ENCODE measurements around the gene CHST2. TPM values are rescaled to one million over a fixed set of nuclear protein-coding genes. Genes with fewer than 3 reads are reported as not detected.

The CHST2 gene
- total RNA-seq, 1 experiment from 2014 or later: 17.3 TPM

DNA sequence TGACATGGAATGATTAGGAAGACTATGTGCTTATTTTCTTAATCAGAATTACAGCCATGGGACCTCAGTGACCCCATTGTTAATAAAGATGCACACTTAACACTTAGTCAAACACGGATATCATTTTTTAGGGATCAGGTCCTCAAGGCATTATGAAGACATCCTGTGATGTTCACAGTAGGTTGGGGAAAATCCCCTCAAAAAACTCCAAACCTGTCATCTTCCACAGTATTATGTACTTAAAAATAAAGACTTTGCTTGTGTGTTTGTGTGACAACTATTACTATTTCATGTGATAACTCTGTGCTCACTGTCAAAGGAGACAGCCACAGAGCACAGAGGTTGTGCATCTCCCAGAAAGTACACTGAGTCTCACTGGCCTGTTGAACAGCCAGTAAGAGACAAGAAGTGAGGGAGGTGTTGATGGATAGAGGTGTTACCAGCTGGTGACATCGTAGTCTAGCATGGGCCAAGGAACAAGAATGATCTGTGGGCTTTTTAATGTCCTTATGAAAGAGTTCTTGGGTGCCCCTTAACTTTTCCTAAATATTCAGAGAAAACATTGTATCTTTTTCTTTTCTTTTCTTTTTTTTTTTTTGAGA is 18.0 kb downstream of the CHST2 start:
- no peak for DNase-seq (ENCODE audit: low spot score)
- TF ChIP-seq NFYB (CRISPR knock-in tag; conservative IDR thresholded peaks at IDR 0.05; ENCODE audit: low read depth) (no peak), NR1H2 (CRISPR knock-in tag; IDR thresholded peaks at IDR 0.05) (no peak), CREM (CRISPR knock-in tag; IDR thresholded peaks at IDR 0.05) (no peak), NR2C2 (CRISPR knock-in tag; IDR thresholded peaks at IDR 0.05) (no peak)
- TF ChIP-seq, protein P1, sequence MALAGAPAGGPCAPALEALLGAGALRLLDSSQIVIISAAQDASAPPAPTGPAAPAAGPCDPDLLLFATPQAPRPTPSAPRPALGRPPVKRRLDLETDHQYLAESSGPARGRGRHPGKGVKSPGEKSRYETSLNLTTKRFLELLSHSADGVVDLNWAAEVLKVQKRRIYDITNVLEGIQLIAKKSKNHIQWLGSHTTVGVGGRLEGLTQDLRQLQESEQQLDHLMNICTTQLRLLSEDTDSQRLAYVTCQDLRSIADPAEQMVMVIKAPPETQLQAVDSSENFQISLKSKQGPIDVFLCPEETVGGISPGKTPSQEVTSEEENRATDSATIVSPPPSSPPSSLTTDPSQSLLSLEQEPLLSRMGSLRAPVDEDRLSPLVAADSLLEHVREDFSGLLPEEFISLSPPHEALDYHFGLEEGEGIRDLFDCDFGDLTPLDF (CRISPR knock-in tag; IDR thresholded peaks at IDR 0.05): no peak
- H3K27ac Mint-ChIP-seq: no peak overlapping the region
- H3K9me3 Mint-ChIP-seq: peaks cover 13% of the 10 kb centered on the region
- peaks cover 17% of the 10 kb centered on the region for H3K4me1 Mint-ChIP-seq
- no peak for ATAC-seq
- no peaks in the 10 kb centered on the region for H3K36me3 Mint-ChIP-seq
- ChIA-PET POLR2A (no interaction called here), CTCF (no interaction called here)
- no peaks in the 10 kb centered on the region for H3K27me3 Mint-ChIP-seq (ENCODE audit: low read depth)
- H3K4me3 Mint-ChIP-seq: no peak overlapping the region

DNA sequence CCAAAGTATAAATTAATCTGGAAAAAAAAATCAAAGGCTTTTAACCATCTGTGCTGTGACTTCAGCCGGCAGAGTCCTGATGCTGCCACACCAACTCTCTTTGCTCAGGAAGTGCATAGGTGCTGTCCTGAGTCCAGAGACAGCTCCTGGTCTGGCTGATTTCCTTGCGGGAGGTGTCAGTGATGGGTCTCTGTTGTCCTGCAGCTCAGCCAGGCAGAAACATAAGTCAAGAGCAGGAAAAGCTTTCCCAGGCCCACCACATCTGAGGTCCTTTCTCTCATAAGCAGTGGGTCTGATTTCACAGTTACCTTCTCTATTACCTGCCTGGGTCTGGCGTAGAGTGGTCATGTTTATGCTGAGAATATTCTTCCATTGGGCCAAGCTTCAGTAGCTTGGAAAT is 19.4 kb downstream of the CHST2 start:
- no peak overlapping the region for H3K27ac Mint-ChIP-seq

More for the DNA sequence above, 19.4 kb downstream of the CHST2 start:
- DNase-seq (ENCODE audit: low spot score): no peak
- POLR2A ChIA-PET: no interaction called here
- CTCF ChIA-PET: interaction anchor here (0.5 kb wide), 1 partner anchor 23 kb away, joined by 5 read pairs; no protein-coding TSS in a partner anchor
- H3K36me3 Mint-ChIP-seq: no peaks in the 10 kb centered on the region
- peaks cover 21% of the 10 kb centered on the region for H3K4me1 Mint-ChIP-seq
- no peak for TF ChIP-seq GTF2I (CRISPR knock-in tag; conservative IDR thresholded peaks at IDR 0.05)
- TF ChIP-seq, protein P2, sequence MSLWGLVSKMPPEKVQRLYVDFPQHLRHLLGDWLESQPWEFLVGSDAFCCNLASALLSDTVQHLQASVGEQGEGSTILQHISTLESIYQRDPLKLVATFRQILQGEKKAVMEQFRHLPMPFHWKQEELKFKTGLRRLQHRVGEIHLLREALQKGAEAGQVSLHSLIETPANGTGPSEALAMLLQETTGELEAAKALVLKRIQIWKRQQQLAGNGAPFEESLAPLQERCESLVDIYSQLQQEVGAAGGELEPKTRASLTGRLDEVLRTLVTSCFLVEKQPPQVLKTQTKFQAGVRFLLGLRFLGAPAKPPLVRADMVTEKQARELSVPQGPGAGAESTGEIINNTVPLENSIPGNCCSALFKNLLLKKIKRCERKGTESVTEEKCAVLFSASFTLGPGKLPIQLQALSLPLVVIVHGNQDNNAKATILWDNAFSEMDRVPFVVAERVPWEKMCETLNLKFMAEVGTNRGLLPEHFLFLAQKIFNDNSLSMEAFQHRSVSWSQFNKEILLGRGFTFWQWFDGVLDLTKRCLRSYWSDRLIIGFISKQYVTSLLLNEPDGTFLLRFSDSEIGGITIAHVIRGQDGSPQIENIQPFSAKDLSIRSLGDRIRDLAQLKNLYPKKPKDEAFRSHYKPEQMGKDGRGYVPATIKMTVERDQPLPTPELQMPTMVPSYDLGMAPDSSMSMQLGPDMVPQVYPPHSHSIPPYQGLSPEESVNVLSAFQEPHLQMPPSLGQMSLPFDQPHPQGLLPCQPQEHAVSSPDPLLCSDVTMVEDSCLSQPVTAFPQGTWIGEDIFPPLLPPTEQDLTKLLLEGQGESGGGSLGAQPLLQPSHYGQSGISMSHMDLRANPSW (CRISPR knock-in tag; conservative IDR thresholded peaks at IDR 0.05; ENCODE audit: low read depth): no peak
- TF ChIP-seq CBFB (CRISPR knock-in tag; IDR thresholded peaks at IDR 0.05; ENCODE audit: low read depth): no peak
- TF ChIP-seq NFATC4 (CRISPR knock-in tag; IDR thresholded peaks at IDR 0.05): no peak
- TF ChIP-seq, protein P3, sequence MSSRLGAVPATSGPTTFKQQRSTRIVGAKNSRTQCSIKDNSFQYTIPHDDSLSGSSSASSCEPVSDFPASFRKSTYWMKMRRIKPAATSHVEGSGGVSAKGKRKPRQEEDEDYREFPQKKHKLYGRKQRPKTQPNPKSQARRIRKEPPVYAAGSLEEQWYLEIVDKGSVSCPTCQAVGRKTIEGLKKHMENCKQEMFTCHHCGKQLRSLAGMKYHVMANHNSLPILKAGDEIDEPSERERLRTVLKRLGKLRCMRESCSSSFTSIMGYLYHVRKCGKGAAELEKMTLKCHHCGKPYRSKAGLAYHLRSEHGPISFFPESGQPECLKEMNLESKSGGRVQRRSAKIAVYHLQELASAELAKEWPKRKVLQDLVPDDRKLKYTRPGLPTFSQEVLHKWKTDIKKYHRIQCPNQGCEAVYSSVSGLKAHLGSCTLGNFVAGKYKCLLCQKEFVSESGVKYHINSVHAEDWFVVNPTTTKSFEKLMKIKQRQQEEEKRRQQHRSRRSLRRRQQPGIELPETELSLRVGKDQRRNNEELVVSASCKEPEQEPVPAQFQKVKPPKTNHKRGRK (CRISPR knock-in tag; IDR thresholded peaks at IDR 0.05; ENCODE audit: borderline replicate concordance): no peak
- no peak for TF ChIP-seq ZNF121 (CRISPR knock-in tag; IDR thresholded peaks at IDR 0.05)
- no peak for TF ChIP-seq ZBTB21 (CRISPR knock-in tag; IDR thresholded peaks at IDR 0.05; ENCODE audit: borderline replicate concordance)
- TF ChIP-seq, protein P4, sequence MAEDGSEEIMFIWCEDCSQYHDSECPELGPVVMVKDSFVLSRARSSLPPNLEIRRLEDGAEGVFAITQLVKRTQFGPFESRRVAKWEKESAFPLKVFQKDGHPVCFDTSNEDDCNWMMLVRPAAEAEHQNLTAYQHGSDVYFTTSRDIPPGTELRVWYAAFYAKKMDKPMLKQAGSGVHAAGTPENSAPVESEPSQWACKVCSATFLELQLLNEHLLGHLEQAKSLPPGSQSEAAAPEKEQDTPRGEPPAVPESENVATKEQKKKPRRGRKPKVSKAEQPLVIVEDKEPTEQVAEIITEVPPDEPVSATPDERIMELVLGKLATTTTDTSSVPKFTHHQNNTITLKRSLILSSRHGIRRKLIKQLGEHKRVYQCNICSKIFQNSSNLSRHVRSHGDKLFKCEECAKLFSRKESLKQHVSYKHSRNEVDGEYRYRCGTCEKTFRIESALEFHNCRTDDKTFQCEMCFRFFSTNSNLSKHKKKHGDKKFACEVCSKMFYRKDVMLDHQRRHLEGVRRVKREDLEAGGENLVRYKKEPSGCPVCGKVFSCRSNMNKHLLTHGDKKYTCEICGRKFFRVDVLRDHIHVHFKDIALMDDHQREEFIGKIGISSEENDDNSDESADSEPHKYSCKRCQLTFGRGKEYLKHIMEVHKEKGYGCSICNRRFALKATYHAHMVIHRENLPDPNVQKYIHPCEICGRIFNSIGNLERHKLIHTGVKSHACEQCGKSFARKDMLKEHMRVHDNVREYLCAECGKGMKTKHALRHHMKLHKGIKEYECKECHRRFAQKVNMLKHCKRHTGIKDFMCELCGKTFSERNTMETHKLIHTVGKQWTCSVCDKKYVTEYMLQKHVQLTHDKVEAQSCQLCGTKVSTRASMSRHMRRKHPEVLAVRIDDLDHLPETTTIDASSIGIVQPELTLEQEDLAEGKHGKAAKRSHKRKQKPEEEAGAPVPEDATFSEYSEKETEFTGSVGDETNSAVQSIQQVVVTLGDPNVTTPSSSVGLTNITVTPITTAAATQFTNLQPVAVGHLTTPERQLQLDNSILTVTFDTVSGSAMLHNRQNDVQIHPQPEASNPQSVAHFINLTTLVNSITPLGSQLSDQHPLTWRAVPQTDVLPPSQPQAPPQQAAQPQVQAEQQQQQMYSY (CRISPR knock-in tag; IDR thresholded peaks at IDR 0.05): no peak
- no peak for TF ChIP-seq SOX15 (CRISPR knock-in tag; IDR thresholded peaks at IDR 0.05)
- no peak for TF ChIP-seq ELF4 (CRISPR knock-in tag; IDR thresholded peaks at IDR 0.05; ENCODE audit: low read depth)
- no peak for TF ChIP-seq EMX1 (CRISPR knock-in tag; IDR thresholded peaks at IDR 0.05)
- TF ChIP-seq, protein P5, sequence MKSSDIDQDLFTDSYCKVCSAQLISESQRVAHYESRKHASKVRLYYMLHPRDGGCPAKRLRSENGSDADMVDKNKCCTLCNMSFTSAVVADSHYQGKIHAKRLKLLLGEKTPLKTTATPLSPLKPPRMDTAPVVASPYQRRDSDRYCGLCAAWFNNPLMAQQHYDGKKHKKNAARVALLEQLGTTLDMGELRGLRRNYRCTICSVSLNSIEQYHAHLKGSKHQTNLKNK (CRISPR knock-in tag; IDR thresholded peaks at IDR 0.05): no peak
- ATAC-seq: no peak
- no peaks in the 10 kb centered on the region for H3K27me3 Mint-ChIP-seq (ENCODE audit: low read depth)
- H3K4me3 Mint-ChIP-seq: no peak overlapping the region
- H3K9me3 Mint-ChIP-seq: peaks cover 13% of the 10 kb centered on the region; the same call in 1 of the 2 replicates

Data from WTC11 (cell line).